ENCODE measurements around the gene NAB1.

DNA sequence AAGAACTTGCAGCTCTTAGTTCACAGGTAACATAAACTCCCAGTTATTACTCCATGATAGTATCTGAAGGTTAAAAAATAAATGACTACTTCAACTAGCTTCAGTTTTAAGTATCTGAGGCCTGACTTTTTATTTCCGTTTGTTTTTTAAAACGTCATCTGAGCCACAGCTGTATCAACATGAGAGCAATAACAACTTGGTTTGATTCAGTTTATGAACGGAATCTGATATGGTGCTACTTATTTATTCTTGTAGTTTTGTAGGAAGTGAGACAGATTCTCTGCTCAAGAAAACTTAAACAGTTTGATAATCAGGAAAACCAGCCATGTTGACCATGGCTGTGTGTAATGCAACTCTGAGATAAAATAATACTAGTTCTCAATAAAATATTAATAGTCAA lies 34.9 kb downstream of the NAB1 start:
- TF ChIP-seq, protein P1, sequence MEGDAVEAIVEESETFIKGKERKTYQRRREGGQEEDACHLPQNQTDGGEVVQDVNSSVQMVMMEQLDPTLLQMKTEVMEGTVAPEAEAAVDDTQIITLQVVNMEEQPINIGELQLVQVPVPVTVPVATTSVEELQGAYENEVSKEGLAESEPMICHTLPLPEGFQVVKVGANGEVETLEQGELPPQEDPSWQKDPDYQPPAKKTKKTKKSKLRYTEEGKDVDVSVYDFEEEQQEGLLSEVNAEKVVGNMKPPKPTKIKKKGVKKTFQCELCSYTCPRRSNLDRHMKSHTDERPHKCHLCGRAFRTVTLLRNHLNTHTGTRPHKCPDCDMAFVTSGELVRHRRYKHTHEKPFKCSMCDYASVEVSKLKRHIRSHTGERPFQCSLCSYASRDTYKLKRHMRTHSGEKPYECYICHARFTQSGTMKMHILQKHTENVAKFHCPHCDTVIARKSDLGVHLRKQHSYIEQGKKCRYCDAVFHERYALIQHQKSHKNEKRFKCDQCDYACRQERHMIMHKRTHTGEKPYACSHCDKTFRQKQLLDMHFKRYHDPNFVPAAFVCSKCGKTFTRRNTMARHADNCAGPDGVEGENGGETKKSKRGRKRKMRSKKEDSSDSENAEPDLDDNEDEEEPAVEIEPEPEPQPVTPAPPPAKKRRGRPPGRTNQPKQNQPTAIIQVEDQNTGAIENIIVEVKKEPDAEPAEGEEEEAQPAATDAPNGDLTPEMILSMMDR (IDR thresholded peaks at IDR 0.05): no peak
- TF ChIP-seq POLR2A (IDR thresholded peaks at IDR 0.05): no peak

All from tibial nerve (tissue), 3 donors.